Trophoblast cell (in vitro differentiated cells and primary cell): Measurements from ENCODE around the gene IRX2.

Source experiments
- DNase-seq, 2 donors: peaks; one replicate each; pipeline ENCODE4 v3.0.0-alpha.2; 2016
- H2AFZ ChIP-seq: 2 replicates; pipeline ENCODE4 v1.6.1; 2013; ENCODE audit warnings: low read length, moderate library complexity, mild to moderate bottlenecking; ENCODE audit not compliant: insufficient read depth, poor library complexity
- H2AK5ac ChIP-seq: 2 replicates; pipeline ENCODE4 v1.6.1; 2013; ENCODE audit warnings: mild to moderate bottlenecking, low read length
- H2BK120ac ChIP-seq: 2 replicates; pipeline ENCODE4 v1.6.1; 2013; ENCODE audit warnings: low read length, mild to moderate bottlenecking, moderate library complexity; ENCODE audit not compliant: insufficient read depth, poor library complexity
- H2BK12ac ChIP-seq: 2 replicates; pipeline ENCODE4 v1.6.1; 2013; ENCODE audit warnings: mild to moderate bottlenecking, low read length, moderate library complexity
- H2BK5ac ChIP-seq: 2 replicates; pipeline ENCODE4 v1.6.1; 2013; ENCODE audit warnings: low read length, low read depth, moderate library complexity, mild to moderate bottlenecking; ENCODE audit not compliant: poor library complexity
- H3K14ac ChIP-seq: 2 replicates; pipeline ENCODE4 v1.6.1; 2013; ENCODE audit warnings: mild to moderate bottlenecking, low read length
- H3K18ac ChIP-seq: 2 replicates; pipeline ENCODE4 v1.6.1; 2013; ENCODE audit warnings: mild to moderate bottlenecking, low read length
- H3K23ac ChIP-seq: 2 replicates; pipeline ENCODE4 v1.6.1; 2013; ENCODE audit warnings: low read length
- H3K27ac ChIP-seq: 2 replicates; pipeline ENCODE4 v1.5.1; 2013; ENCODE audit warnings: low read depth, mild to moderate bottlenecking, inconsistent platforms, low read length, moderate library complexity
- H3K27me3 ChIP-seq: 2 replicates; pipeline ENCODE4 v1.6.1; 2013; ENCODE audit warnings: inconsistent platforms, mild to moderate bottlenecking, low read length, moderate library complexity; ENCODE audit not compliant: insufficient read depth
- H3K36me3 ChIP-seq, 2 experiments: 1 replicate in 1 of 2; 2 replicates in 1 of 2; pipeline ENCODE4 v1.6.1; 2013; ENCODE audit warnings: low read length in 2 of 2, mild to moderate bottlenecking in 2 of 2, moderate library complexity in 1 of 2; ENCODE audit not compliant: insufficient read depth in 2 of 2, control insufficient read depth in 1 of 2
- H3K4ac ChIP-seq: 2 replicates; pipeline ENCODE4 v1.6.1; 2013; ENCODE audit warnings: low read depth, mild to moderate bottlenecking, low read length, moderate library complexity
- H3K4me1 ChIP-seq, 2 experiments: 1 replicate in 1 of 2; 2 replicates in 1 of 2; pipeline ENCODE4 v1.6.1; 2013; ENCODE audit warnings: low read length in 2 of 2, mild to moderate bottlenecking in 2 of 2, moderate library complexity in 1 of 2; ENCODE audit not compliant: insufficient read depth in 2 of 2, control insufficient read depth in 1 of 2
- H3K4me2 ChIP-seq: 2 replicates; pipeline ENCODE4 v1.6.1; 2013; ENCODE audit warnings: inconsistent platforms, mild to moderate bottlenecking, low read length, moderate library complexity
- H3K4me3 ChIP-seq: 2 replicates; pipeline ENCODE4 v1.5.1; 2013; ENCODE audit warnings: mild to moderate bottlenecking, low read depth, low read length, inconsistent platforms
- H3K79me1 ChIP-seq: one replicate; pipeline ENCODE4 v1.6.1; 2013; ENCODE audit warnings: low read length
- H3K79me2 ChIP-seq: 2 replicates; pipeline ENCODE4 v1.6.1; 2013; ENCODE audit warnings: low read length, mild to moderate bottlenecking; ENCODE audit not compliant: control insufficient read depth, insufficient read depth, poor library complexity
- H3K9ac ChIP-seq: 2 replicates; pipeline ENCODE4 v1.6.1; 2013; ENCODE audit warnings: mild to moderate bottlenecking, low read length
- H3K9me3 ChIP-seq: 2 replicates; pipeline ENCODE4 v1.6.1; 2013; ENCODE audit warnings: low read depth, mild to moderate bottlenecking, control low read depth, inconsistent platforms, low read length; ENCODE audit not compliant: insufficient read depth
- H4K12ac ChIP-seq: 2 replicates; pipeline ENCODE4 v1.6.1; 2013; ENCODE audit warnings: low read depth, mild to moderate bottlenecking, low read length, moderate library complexity
- H4K8ac ChIP-seq: 2 replicates; pipeline ENCODE4 v1.6.1; 2013; ENCODE audit warnings: low read depth, mild to moderate bottlenecking, low read length, moderate library complexity
- H4K91ac ChIP-seq: one replicate; pipeline ENCODE4 v1.6.1; 2013; ENCODE audit warnings: low read depth, mild to moderate bottlenecking, low read length, moderate library complexity
- WGBS: extraction: QIAGEN DNeasy Blood & Tissue Kit; methylation state at CpG from one replicate; pipeline ENCODE4 v1.1.7; 2013; ENCODE audit warnings: missing lambda C conversion rate; ENCODE audit not compliant: insufficient read length, insufficient coverage; ENCODE audit errors: extremely low coverage; 5-methylcytosine and 5-hydroxymethylcytosine counted together

IRX2 gene

GRCh38 chr5:2776337-2777302, 25.1 kb upstream of the IRX2 start:
- Histone ChIP-seq H3K4ac (no peak overlapping the region), H2BK120ac (peak overlapping the region; percentile 11), H2BK5ac (no peak overlapping the region), H2AFZ (no peak overlapping the region), H3K23ac (no peak overlapping the region), H3K9ac (no peak overlapping the region), H3K14ac (no peak overlapping the region), H4K12ac (no peak overlapping the region), H3K79me1 (peaks cover 20% of the 10 kb centered on the region), H4K8ac (no peak overlapping the region), H3K9me3 (no peaks in the 10 kb centered on the region), H3K79me2 (peaks cover 2% of the 10 kb centered on the region), H3K4me3 (no peak overlapping the region), H3K27me3 (no peaks in the 10 kb centered on the region), H4K91ac (peak overlapping the region; percentile 74), H3K36me3 (no peaks in the 10 kb centered on the region), H3K18ac (no peak overlapping the region), H2AK5ac (peak overlapping the region; percentile 85), H3K4me1 (peaks cover 15 to 19% of the 10 kb centered on the region in 2 experiments), H3K27ac (no peak overlapping the region), H2BK12ac (peak overlapping the region; percentile 95), H3K4me2 (no peak overlapping the region)
- WGBS = no CpG with 5 or more reads among the region's 20 CpGs
- DNase-seq = no peak

DNA sequence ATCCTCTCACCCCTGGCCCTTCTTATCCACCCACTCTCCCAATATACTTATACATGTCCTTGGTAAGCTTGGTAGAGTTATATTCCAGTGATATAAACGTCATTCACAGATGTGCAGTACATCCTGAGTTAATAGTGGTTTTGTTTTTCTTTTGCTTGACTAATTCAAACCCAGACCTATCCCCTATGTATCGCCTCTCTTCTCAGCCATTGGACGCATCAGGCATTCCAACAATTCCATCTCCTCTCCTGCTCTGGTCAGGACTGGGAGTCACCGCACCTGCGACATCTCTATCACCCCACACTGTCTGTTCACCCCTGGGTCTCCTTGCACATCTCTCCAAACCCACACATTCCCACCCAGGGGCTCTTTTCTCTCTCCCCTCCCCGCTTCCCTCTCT, 21.9 kb upstream of the IRX2 start:
- no peak for DNase-seq
- Histone ChIP-seq H2BK120ac (no peak overlapping the region), H3K4ac (no peak overlapping the region), H3K18ac (no peak overlapping the region), H2BK5ac (no peak overlapping the region), H3K27me3 (no peaks in the 10 kb centered on the region), H3K4me1 (peaks cover 0 to 2% of the 10 kb centered on the region in 2 experiments), H3K9ac (no peak overlapping the region), H2AK5ac (no peak overlapping the region), H3K9me3 (no peaks in the 10 kb centered on the region), H4K8ac (no peak overlapping the region), H4K91ac (no peak overlapping the region), H3K36me3 (no peaks in the 10 kb centered on the region), H3K4me2 (no peak overlapping the region), H3K27ac (no peak overlapping the region), H4K12ac (no peak overlapping the region), H3K14ac (no peak overlapping the region), H3K4me3 (no peak overlapping the region), H3K79me2 (no peaks in the 10 kb centered on the region), H3K79me1 (peaks cover 6% of the 10 kb centered on the region), H2AFZ (no peak overlapping the region), H3K23ac (no peak overlapping the region), H2BK12ac (no peak overlapping the region)
- no CpG with 5 or more reads among the region's 6 CpGs for WGBS

DNA sequence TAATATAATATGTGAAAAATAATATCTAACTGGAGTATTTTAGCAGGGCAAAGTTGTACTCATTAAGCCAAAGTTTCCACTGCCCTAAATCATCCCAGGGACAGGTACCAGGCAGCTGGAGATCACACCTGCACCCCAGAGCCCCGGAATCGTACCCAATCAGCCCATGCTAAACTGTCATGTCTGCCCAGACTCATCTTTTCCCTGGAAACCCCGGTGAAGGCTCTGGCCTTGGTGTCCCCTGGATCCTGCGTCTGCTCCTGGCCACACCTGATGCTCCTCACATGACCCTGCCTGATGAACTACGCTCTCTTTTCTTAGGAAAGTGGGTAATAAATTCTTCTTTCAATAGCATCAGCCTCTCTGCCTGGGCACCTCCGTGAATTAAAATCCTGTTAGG, 15.6 kb upstream of the IRX2 start:
- Histone ChIP-seq H3K36me3 (no peaks in the 10 kb centered on the region), H3K18ac (no peak overlapping the region), H3K4ac (no peak overlapping the region), H3K4me3 (no peak overlapping the region), H3K4me1 (peaks cover under 1% of the 10 kb centered on the region in 2 experiments), H3K4me2 (no peak overlapping the region), H3K9me3 (peaks cover 2% of the 10 kb centered on the region), H2BK12ac (no peak overlapping the region), H4K12ac (no peak overlapping the region), H2AFZ (no peak overlapping the region), H3K79me2 (no peaks in the 10 kb centered on the region), H2AK5ac (no peak overlapping the region), H3K23ac (no peak overlapping the region), H2BK120ac (no peak overlapping the region), H3K27me3 (no peaks in the 10 kb centered on the region), H4K8ac (no peak overlapping the region), H2BK5ac (no peak overlapping the region), H3K14ac (no peak overlapping the region), H3K9ac (no peak overlapping the region), H3K27ac (no peak overlapping the region), H3K79me1 (peaks cover under 1% of the 10 kb centered on the region), H4K91ac (no peak overlapping the region)
- no peak for DNase-seq
- no CpG with 5 or more reads among the region's 6 CpGs for WGBS

- Histone ChIP-seq H3K9me3 (peaks cover 2% of the 10 kb centered on the region), H3K18ac (no peak overlapping the region), H2AFZ (no peak overlapping the region), H3K79me1 (peaks cover 2% of the 10 kb centered on the region), H4K91ac (no peak overlapping the region), H2AK5ac (no peak overlapping the region), H4K8ac (no peak overlapping the region), H3K27ac (no peak overlapping the region), H3K23ac (no peak overlapping the region), H3K9ac (no peak overlapping the region), H4K12ac (no peak overlapping the region), H3K14ac (no peak overlapping the region), H3K4me1 (peaks cover 3% of the 10 kb centered on the region in 2 experiments), H3K27me3 (no peaks in the 10 kb centered on the region), H3K4me3 (no peak overlapping the region), H3K4me2 (no peak overlapping the region), H2BK12ac (no peak overlapping the region), H3K79me2 (no peaks in the 10 kb centered on the region), H2BK120ac (no peak overlapping the region), H3K4ac (no peak overlapping the region), H2BK5ac (no peak overlapping the region), H3K36me3 (no peaks in the 10 kb centered on the region)
- DNase-seq = no peak
- no CpG with 5 or more reads among the region's 15 CpGs for WGBS
These were observed 13.1 kb upstream of the IRX2 start for GRCh38 chr5:2764581-2764980.
